ENCODE data around the gene COX14. TPM values are rescaled to one million over a fixed set of nuclear protein-coding genes. Genes with fewer than 3 reads are reported as not detected.

Gene COX14
- total RNA-seq, 6 experiments from 2014 or later: 37.7 to 67.5 (median 50.6) TPM

GRCh38 chr12:50119387-50119786 is 7.4 kb downstream of the COX14 start:
- peaks cover 0 to 32% (median 8%) of the 10 kb centered on the region in 4 donors for H3K36me3 ChIP-seq
- WGBS (ENCODE audit: insufficient coverage, low coverage, low lambda C conversion rate, missing lambda C conversion rate): 100% methylated on average over 2 of the region's 2 CpGs

GRCh38 chr12:50120521-50120920 is 8.5 kb downstream of the COX14 start:
- peaks cover 0 to 30% (median 8%) of the 10 kb centered on the region in 4 donors for H3K36me3 ChIP-seq
- no peaks in the 10 kb centered on the region for H3K9me3 ChIP-seq
- no peaks in the 10 kb centered on the region for H3K4me1 ChIP-seq
- intact Hi-C loops (cut with DNase I): no loop called here
- WGBS (ENCODE audit: insufficient coverage, low coverage, low lambda C conversion rate, missing lambda C conversion rate): 89% methylated on average over 3 of the region's 3 CpGs
- no peaks in the 10 kb centered on the region for H3K27me3 ChIP-seq
- no peak for ATAC-seq
- H3K4me3 ChIP-seq: no peak overlapping the region
- no peak overlapping the region for H3K27ac ChIP-seq
- TF ChIP-seq POLR2A (IDR thresholded peaks at IDR 0.05) (no peak), CTCF (IDR thresholded peaks at IDR 0.05) (no peak)
- DNase-seq: no peak

More at GRCh38 chr12:50119387-50119786, 7.4 kb downstream of the COX14 start:
- H3K27ac ChIP-seq: no peak overlapping the region
- no peaks in the 10 kb centered on the region for H3K9me3 ChIP-seq
- no peak for DNase-seq
- no peaks in the 10 kb centered on the region for H3K27me3 ChIP-seq
- H3K4me3 ChIP-seq: no peak overlapping the region
- no peak for TF ChIP-seq POLR2A (IDR thresholded peaks at IDR 0.05)
- TF ChIP-seq CTCF (IDR thresholded peaks at IDR 0.05): no peak
- intact Hi-C loops (cut with DNase I): no loop called here
- no peaks in the 10 kb centered on the region for H3K4me1 ChIP-seq
- peak in 2 of 4 donors; percentile 32 to 58 for ATAC-seq

GRCh38 chr12:50120953-50121352 is 8.9 kb downstream of the COX14 start:
- no peaks in the 10 kb centered on the region for H3K9me3 ChIP-seq
- TF ChIP-seq POLR2A (IDR thresholded peaks at IDR 0.05) (no peak), CTCF (IDR thresholded peaks at IDR 0.05) (no peak)
- no peak for ATAC-seq
- WGBS (ENCODE audit: insufficient coverage, low coverage, low lambda C conversion rate, missing lambda C conversion rate): 94% methylated on average over 3 of the region's 3 CpGs
- H3K4me3 ChIP-seq: no peak overlapping the region
- intact Hi-C loops (cut with DNase I): no loop called here
- no peaks in the 10 kb centered on the region for H3K27me3 ChIP-seq
- no peak overlapping the region for H3K27ac ChIP-seq
- peaks cover 0 to 27% (median 8%) of the 10 kb centered on the region in 4 donors for H3K36me3 ChIP-seq
- no peak for DNase-seq
- no peaks in the 10 kb centered on the region for H3K4me1 ChIP-seq

GRCh38 chr12:50121641-50122040 is 9.6 kb downstream of the COX14 start:
- no peak for TF ChIP-seq POLR2A (IDR thresholded peaks at IDR 0.05)
- no peak for TF ChIP-seq CTCF (IDR thresholded peaks at IDR 0.05)
- intact Hi-C loops (cut with DNase I): no loop called here
- DNase-seq (no peak), ATAC-seq (no peak)
- Histone ChIP-seq H3K4me1 (no peaks in the 10 kb centered on the region), H3K36me3 (peaks cover 0 to 27% (median 8%) of the 10 kb centered on the region in 4 donors), H3K27ac (no peak overlapping the region), H3K27me3 (no peaks in the 10 kb centered on the region), H3K9me3 (no peaks in the 10 kb centered on the region), H3K4me3 (no peak overlapping the region)
- 81% methylated on average over 5 of the region's 5 CpGs for WGBS (ENCODE audit: insufficient coverage, low coverage, low lambda C conversion rate, missing lambda C conversion rate)

- DNase-seq (no peak), ATAC-seq (no peak)
- no peak overlapping the region for H3K27ac ChIP-seq
- TF ChIP-seq POLR2A (IDR thresholded peaks at IDR 0.05) (no peak), CTCF (IDR thresholded peaks at IDR 0.05) (no peak)
- WGBS (ENCODE audit: insufficient coverage, low coverage, low lambda C conversion rate, missing lambda C conversion rate): no CpG with 5 or more reads among the region's 2 CpGs
- H3K27me3 ChIP-seq: no peaks in the 10 kb centered on the region
- intact Hi-C loops (cut with DNase I): no loop called here
- no peaks in the 10 kb centered on the region for H3K9me3 ChIP-seq
- peaks cover 0 to 32% (median 8%) of the 10 kb centered on the region in 4 donors for H3K36me3 ChIP-seq
- no peak overlapping the region for H3K4me3 ChIP-seq
- no peaks in the 10 kb centered on the region for H3K4me1 ChIP-seq
Measured at GRCh38 chr12:50123203-50123602, 11.2 kb downstream of the COX14 start.

Data from right lobe of liver (tissue), 6 donors.